AG10803 (cell line): Measurements from ENCODE around the gene ADARB1.
"Not testable (repeated sequence)": the region's sequence is repeated elsewhere in the genome, so short reads cannot be mapped to it uniquely, and the experiment has no call there.

ENCODE experiments used
- DNase-seq: peaks from one replicate; pipeline ENCODE4 v3.0.0; 2010; ENCODE audit warnings: low read depth
- H3K4me3 ChIP-seq: 2 replicates; pipeline ENCODE4 v1.5.1; 2011; ENCODE audit warnings: mild to moderate bottlenecking, low read length, control low read depth
- CTCF ChIP-seq: conservative IDR thresholded peaks from 2 replicates; pipeline ENCODE4 v1.5.1; 2011; ENCODE audit warnings: mild to moderate bottlenecking, low read length, control low read depth, inconsistent platforms

The ADARB1 gene

GRCh38 chr21:45142469-45143308 is 68.3 kb downstream of the ADARB1 start:
- peak; percentile 79 for DNase-seq
- no peak overlapping the region for H3K4me3 ChIP-seq
- no peak for TF ChIP-seq CTCF

GRCh38 chr21:45143855-45144254 is 69.5 kb downstream of the ADARB1 start:
- H3K4me3 ChIP-seq: no peak overlapping the region
- TF ChIP-seq CTCF: no peak
- DNase-seq: no peak

GRCh38 chr21:45145146-45145545 is 70.8 kb downstream of the ADARB1 start:
- no peak for DNase-seq
- TF ChIP-seq CTCF: no peak

GRCh38 chr21:45145846-45146245 is 71.5 kb downstream of the ADARB1 start:
- H3K4me3 ChIP-seq, DNase-seq: not testable (repeated sequence)

More at GRCh38 chr21:45145146-45145545, 70.8 kb downstream of the ADARB1 start:
- no peak overlapping the region for H3K4me3 ChIP-seq

GRCh38 chr21:45146306-45146705 is 71.9 kb downstream of the ADARB1 start:
- no peak for DNase-seq
- H3K4me3 ChIP-seq: no peak overlapping the region
- no peak for TF ChIP-seq CTCF

- no peak overlapping the region for H3K4me3 ChIP-seq
- DNase-seq: no peak
Observed at GRCh38 chr21:45146801-45147200, 72.4 kb downstream of the ADARB1 start.

More at GRCh38 chr21:45146801-45147200, 72.4 kb downstream of the ADARB1 start:
- TF ChIP-seq CTCF: no peak
